ENCODE measurements around the gene BCL2.
"Not testable (repeated sequence)": the region's sequence is repeated elsewhere in the genome, so short reads cannot be mapped to it uniquely, and the experiment has no call there.

BCL2 gene

DNA sequence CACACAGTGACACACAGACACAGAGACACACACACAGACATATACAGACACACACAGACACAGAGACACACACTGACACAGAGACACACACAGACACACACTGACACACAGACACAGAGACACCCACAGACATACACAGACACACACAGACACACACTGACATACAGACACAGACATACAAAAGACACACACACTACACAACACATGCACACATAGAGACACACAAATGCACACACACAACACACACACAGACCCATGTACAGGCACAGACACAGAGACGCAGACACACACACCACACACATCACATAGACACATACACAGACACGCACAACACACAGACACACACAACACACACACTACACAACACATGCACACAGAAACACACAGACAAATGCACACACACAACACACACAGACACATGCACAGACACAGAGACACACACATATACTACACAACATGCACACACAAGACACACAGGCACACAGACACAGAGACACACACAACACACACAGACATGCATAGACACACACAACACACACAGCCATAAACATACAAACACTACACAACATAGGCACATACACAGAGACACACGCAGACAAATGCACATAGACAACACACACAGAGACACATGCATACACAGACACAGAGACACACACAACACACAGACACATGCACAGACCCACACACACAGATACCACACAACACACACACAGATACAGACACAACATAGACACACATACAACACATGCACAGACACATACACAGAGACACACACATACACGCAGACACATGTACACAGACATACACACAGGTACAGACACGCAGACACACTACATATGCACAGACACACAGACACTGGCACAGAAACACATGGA, 120.5 kb downstream of the BCL2 start:
- no peak for DNase-seq (ENCODE audit: low spot score)

- DNase-seq (ENCODE audit: low spot score) = no peak
Observed at GRCh38 chr18:63198098-63198760, 121.3 kb downstream of the BCL2 start.

- no peak for DNase-seq (ENCODE audit: low spot score)
Observed at GRCh38 chr18:63197246-63197869, 122.2 kb downstream of the BCL2 start.

DNA sequence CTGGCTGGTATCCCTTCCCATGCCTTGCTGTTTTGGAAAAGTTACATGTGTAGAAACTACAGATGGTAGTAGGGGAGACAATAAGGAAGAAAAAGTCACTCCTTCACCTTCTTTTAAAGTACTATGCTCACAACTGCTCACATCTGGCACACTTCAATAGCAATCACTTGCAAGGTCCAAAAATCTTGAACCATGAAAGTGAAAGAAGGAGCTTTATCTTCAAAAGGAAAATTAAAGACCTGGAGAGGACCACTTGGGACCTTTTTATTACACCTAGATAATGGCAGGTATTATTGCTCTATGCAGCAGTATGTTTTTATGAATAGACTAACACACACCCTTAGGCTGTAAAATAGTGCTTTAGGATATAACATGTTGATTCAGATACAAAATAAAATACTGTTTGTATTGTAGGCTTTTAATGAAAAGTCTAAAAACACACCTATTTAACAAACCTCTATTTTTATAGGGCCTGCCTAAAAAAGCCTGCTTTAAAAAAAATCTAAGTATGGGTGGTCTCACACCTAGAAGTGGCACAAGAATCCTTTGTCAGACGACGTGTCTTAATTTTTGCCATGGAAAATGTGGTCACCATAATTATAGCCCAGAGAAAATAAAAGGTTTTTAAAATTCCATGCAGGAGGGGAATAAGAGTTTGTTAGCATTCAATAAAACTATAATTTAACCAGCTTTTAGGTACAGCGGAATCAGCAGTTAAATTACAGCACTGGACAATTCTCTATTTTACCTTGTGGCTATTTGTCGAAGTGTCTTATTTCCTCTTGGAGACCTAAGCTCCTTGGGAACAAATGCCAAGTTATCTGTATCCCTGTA, 124.0 kb downstream of the BCL2 start:
- DNase-seq (ENCODE audit: low spot score) = no peak

- DNase-seq (ENCODE audit: low spot score) = no peak
Observed at GRCh38 chr18:63192885-63193349, 126.7 kb downstream of the BCL2 start.

DNA sequence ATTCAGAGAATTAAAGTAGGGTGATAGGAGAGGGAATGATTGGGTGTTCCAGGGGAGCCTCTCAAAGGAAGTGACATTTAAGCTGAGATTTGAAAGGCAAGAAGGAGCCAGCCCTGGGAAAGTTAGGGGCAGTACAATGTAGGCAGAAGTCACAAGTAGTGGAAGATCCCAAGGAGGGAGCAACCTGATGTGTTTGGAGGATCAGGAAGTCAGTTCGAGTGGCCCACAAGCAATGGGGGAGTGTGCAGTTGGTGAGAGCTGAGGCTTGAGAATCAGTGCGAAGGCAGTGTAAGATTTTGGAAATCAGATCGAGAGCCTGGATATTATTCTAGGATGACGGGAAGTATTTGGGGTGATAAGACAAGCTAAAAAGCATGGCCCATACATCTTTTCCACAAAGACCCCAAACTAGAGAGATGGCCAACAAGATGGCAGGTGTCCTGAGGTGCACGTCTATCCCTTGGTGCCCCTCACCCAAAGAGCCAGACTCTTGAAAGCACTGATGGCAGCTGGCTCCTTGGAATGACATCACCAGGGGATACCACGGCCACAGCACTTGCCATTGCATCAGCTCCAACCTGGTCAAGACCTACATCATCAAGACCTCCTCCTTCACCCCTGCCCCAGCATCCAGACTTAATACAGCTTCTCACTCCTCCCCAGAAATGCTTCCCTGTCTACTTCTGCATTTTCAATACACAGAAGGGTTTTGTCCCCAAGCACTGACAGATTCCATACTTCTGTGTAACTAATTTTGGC, 127.3 kb downstream of the BCL2 start:
- no peak for DNase-seq (ENCODE audit: low spot score)

- DNase-seq (ENCODE audit: low spot score) = no peak
Observed at GRCh38 chr18:63191413-63191812, 128.2 kb downstream of the BCL2 start.

DNA sequence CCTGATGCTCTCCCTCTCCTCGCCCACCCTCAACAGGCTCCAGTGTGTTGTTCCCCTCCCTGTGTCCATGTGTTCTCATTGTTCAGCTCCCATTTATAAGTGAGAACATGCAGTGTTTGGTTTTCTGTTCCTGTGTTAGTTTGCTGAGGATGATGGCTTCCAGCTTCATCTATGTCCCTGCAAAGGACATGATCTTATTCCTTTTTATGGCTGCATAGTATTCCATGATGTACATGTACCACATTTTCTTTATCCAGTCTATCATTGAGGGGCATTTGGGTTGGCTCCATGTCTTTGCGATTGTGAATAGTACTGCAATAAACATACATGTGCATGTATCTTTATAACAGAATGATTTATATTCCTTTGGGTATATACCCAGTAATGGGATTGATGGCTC, 128.7 kb downstream of the BCL2 start:
- not testable (repeated sequence) for DNase-seq (ENCODE audit: low spot score)

GRCh38 chr18:63189817-63190216, 129.8 kb downstream of the BCL2 start:
- DNase-seq (ENCODE audit: low spot score) = no peak

DNA sequence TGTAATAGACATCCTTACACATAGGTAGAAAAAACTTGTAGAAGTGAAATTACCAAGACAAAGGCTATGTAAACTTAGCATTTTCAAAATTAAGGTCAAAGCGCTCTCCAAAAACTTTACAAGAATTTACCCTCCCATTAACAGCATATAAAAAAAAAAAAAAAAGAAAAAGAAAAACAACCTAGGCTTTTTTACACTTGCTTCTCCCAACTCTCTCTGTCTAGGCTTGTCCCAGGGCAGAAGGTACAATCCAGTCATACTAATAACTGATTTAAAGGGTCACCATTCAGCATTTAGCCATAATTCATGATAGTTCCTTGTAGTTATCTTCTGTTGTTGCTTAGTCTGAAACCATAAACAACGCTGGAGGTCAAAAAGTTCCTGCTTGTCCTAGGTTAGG, 130.5 kb downstream of the BCL2 start:
- no peak for DNase-seq (ENCODE audit: low spot score)

- no peak for DNase-seq (ENCODE audit: low spot score)
Observed at GRCh38 chr18:63187791-63188460, 131.6 kb downstream of the BCL2 start.

DNA sequence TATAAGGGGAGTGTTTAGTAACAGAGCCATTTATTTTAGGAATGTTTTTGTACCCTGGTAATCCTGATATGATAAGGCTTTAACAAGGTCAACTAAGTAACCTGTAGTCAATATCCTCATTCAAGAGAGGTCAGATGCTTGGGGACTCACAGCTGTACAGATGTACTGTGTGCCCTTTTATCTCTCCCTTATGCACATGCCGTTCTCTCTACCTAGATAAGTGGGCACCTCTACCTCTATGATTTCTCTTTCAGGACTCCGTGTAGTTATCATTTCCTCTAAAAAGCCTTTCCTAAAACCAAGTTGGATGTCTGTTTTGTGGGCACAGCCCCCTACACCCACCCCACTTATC, 132.4 kb downstream of the BCL2 start:
- DNase-seq (ENCODE audit: low spot score) = no peak

GRCh38 chr18:63186520-63187222, 132.9 kb downstream of the BCL2 start:
- no peak for DNase-seq (ENCODE audit: low spot score)

DNA sequence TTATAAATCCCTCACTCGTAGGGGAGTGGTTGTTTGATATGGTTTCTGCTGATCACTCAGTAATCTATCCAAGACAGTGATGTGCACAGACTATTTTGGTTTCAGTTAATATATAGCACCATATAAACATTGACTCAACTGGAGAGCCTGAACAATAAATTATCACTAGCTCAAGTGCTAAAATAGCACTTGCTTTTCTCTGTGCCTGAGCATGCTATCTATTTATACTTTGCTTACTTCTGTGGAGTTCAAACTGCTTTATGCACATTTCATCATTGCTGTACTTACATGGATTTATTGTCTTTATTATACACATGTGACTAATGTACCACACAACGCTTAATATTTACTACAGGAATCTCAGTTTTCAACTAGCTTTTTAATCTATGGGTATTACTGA, 133.6 kb downstream of the BCL2 start:
- no peak for DNase-seq (ENCODE audit: low spot score)

DNA sequence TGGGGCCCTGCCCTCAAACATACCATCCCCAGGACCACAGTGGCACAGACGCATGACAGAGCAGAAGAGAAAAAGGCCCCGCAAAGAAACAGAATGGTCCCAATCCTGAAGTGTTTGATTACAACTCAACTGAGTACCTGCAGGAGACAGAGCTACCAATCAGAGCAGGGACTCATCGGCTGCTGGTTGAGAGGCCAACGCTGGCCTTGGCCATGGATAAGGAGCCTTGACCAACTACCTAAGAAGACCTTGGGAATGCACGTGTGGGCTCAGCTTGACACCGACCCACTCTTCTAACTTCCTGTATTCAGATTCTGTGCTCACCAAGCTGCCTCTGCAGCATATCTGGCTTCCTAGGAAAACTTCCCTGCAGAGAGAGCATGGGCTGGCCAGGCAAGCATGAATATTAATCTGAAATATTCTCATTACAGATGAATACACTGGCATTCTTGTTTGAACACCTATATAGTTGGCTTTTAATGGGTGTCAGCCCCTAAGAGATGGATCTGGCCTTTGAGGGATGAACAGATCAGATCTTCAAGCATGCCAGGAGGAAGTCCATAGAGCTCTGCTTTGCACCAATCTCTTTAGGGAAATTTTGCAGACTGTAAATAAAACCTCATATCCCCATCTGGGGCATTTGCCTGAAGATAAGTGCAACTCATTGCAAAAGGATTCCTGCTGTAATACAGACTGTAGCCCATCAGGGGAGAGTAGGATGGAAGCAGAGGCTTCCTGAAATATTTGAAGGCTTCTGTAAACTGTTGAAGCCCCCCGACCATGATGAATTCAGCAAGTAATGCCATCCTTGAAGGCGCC, 135.4 kb downstream of the BCL2 start:
- DNase-seq (ENCODE audit: low spot score) = no peak

GRCh38 chr18:63183378-63183777, 136.2 kb downstream of the BCL2 start:
- no peak for DNase-seq (ENCODE audit: low spot score)

DNA sequence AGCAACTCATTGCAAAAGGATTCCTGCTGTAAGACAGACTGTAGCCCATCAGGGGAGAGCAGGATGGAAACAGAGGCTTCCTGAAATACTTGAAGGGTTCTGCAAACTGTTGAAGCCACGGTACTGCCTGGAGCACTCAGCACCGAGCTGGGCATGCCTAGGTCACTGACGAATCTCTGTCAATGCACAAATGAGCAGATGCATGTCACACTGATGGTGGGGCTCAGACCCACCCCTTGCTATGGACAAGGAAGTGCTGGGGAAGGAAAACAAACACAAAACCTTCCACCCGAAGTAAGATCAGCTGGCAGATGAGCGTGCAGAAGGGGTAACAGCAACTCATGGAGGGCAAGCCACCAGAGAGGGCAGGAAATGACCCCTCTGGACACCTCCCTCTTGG, 136.7 kb downstream of the BCL2 start:
- no peak for DNase-seq (ENCODE audit: low spot score)

GRCh38 chr18:63182310-63182772, 137.2 kb downstream of the BCL2 start:
- DNase-seq (ENCODE audit: low spot score) = no peak

DNA sequence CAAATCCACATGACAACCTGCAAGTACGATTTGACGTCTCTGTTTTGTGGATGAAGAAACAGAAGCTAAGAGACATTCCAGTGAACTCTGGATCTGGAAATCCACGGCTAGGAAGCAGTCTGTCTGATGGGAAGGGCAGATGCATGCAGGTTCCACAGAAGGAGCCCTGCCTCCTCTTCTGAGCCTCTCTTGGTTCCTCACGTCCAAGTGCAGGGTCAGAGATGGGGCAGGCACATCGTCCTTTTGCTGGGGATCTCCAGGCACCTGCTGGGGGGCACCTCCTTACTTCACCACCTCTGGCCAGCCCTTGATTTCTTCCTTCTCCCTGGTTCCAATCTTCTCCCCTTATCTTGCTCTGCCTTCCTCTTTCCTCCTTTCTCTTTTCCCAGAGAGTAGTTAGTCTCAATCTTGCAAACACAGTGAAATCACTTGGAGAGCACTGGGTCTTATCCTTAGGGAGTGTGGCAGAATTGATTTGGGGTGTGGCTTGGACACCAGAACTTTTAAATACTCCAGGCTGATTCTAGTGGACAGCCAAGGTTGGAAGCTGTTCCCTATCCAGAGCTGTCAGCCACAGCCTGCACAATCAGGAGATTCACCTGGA, 137.8 kb downstream of the BCL2 start:
- no peak for DNase-seq (ENCODE audit: low spot score)

Measured in left forelimb (tissue), 1 donor.